Neural cell (in vitro differentiated cells): Measurements from ENCODE around the gene PTPN3.

Experiments
- CTCF ChIP-seq: fragments of 450-650 bp; IDR thresholded peaks from 2 replicates; pipeline ENCODE4 v1.5.1; 2014; ENCODE audit warnings: antibody characterized with exemption, mild to moderate bottlenecking, moderate library complexity; ENCODE audit not compliant: poor library complexity, severe bottlenecking
- EP300 ChIP-seq: fragments of 450-650 bp; conservative IDR thresholded peaks from 2 replicates; pipeline ENCODE4 v1.6.1; 2014; ENCODE audit warnings: antibody characterized with exemption, mild to moderate bottlenecking, moderate library complexity; ENCODE audit not compliant: poor library complexity, severe bottlenecking
- EZH2 ChIP-seq: fragments of 200-600, 300-800 bp; shearing (Covaris generic), sonication (generic); IDR thresholded peaks from 2 replicates; pipeline ENCODE4 v1.6.1; 2014; ENCODE audit warnings: antibody characterized with exemption, low read length, borderline replicate concordance, mild to moderate bottlenecking; ENCODE audit not compliant: insufficient read depth, poor library complexity, severe bottlenecking
- POLR2AphosphoS5 ChIP-seq: IDR thresholded peaks from 2 replicates; pipeline ENCODE4 v1.6.1; 2012
- SMC3 ChIP-seq: fragments of 450-650 bp; conservative IDR thresholded peaks from 2 replicates; pipeline ENCODE4 v1.6.1; 2014; ENCODE audit warnings: antibody characterized with exemption, mild to moderate bottlenecking, moderate library complexity; ENCODE audit not compliant: poor library complexity

- no peak for TF ChIP-seq CTCF
- TF ChIP-seq POLR2AphosphoS5, result no peak
- TF ChIP-seq EP300, result no peak
- no peak for TF ChIP-seq SMC3
- no peak for TF ChIP-seq EZH2
Observed at GRCh38 chr9:109538346-109538745, 40.2 kb upstream of the PTPN3 start.
